HS-5 (cell line): ENCODE measurements around the gene PFN1.

ENCODE experiments used
- DNase-seq: peaks from one replicate; pipeline ENCODE4 v3.0.0-alpha.2; 2012; ENCODE audit warnings: low read depth

The PFN1 gene

GRCh38 chr17:4896332-4897197 is 51.8 kb downstream of the PFN1 start:
- DNase-seq: no peak

- DNase-seq: no peak
Observed at GRCh38 chr17:4895657-4896331, 52.5 kb downstream of the PFN1 start.
